PFSK-1 (cell line): ENCODE data around the gene LRRC27.

ENCODE experiments used
- POLR2AphosphoS5 ChIP-seq: IDR thresholded peaks from 2 replicates; pipeline ENCODE4 v1.6.1; 2012; ENCODE audit warnings: low read depth, mild to moderate bottlenecking, control low read depth, low read length, moderate library complexity
- SIN3A ChIP-seq: IDR thresholded peaks from 2 replicates; pipeline ENCODE4 v1.6.1; 2012; ENCODE audit warnings: mild to moderate bottlenecking, low read length, moderate library complexity, borderline replicate concordance; ENCODE audit not compliant: insufficient read depth
- TAF1 ChIP-seq: IDR thresholded peaks from 2 replicates; pipeline ENCODE4 v1.6.1; 2012; ENCODE audit warnings: low read length, control low read depth, borderline replicate concordance; ENCODE audit not compliant: insufficient read depth

- no peak for TF ChIP-seq TAF1
- no peak for TF ChIP-seq POLR2AphosphoS5
- TF ChIP-seq SIN3A = no peak
Observed at GRCh38 chr10:132322586-132323048, 9.4 kb upstream of the LRRC27 start.
